NCI-H1092 (cell line): ENCODE data around the gene CAB39L.
"Not testable (repeated sequence)": the region's sequence is repeated elsewhere in the genome, so short reads cannot be mapped to it uniquely, and the experiment has no call there.

Source experiments
- DNase-seq: peaks from one replicate; lab custom pipeline; 2025; lab: John Stamatoyannopoulos, UW

The CAB39L gene

DNA sequence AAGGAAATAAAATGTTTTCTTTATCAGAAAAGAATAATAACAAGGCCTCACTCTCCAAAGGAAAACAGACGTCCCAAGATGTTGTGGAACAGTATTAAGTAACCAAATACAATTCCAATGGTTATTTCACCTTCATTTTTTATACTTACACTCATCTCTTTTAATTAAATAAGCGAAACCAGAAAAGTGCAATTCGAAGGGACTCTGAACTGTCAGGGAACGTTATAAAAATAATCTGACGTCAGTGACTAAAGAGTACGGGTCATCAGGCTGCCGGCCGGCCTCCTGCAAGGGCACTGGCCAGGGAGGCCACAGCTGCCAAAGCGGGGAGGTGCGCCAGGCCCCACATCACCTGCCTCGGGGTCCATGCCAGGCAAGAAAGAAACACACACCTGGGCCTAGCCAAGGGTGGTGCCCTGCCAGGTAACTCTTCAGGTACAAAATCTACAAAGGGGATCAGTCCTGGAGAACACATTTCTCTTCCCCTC lies 134.9 kb downstream of the CAB39L start:
- no peak for DNase-seq

- DNase-seq: no peak
These were observed 135.6 kb downstream of the CAB39L start for GRCh38 chr13:49308097-49308875.

GRCh38 chr13:49307365-49307764 lies 136.5 kb downstream of the CAB39L start:
- no peak for DNase-seq

DNA sequence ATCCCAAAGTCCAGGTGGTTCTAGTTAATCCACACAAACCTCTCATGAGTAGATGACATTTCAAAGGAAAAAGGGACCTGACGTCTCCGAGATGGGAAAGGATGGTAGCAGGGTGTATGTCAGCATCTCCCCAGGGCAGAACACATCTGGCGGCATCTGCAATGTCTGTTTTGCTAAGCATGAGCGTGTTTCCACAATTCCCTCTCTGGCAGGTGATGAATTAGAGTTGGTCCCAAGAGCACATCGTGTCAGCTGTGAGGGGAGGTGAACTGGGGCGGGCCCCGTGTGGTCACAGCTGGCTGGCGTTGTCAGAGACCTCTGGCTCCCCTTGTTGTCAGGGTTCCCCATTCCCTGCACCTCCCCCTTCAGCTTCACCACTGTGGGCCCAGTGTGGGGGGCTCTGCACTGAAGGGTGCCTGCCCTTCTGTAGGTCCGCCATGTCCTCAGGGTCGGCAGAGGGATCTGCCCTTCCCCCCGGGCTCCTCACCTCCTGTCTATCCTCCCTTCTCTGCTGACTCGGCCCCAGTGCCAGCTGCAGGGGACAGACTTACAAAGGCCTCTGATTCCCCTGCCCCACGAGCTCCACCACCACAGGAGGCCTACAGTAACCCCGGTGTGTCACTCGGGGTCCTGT lies 138.0 kb downstream of the CAB39L start:
- no peak for DNase-seq

GRCh38 chr13:49304763-49305700 lies 138.8 kb downstream of the CAB39L start:
- no peak for DNase-seq

- DNase-seq: no peak
These were observed 139.5 kb downstream of the CAB39L start for GRCh38 chr13:49304356-49304755.

DNA sequence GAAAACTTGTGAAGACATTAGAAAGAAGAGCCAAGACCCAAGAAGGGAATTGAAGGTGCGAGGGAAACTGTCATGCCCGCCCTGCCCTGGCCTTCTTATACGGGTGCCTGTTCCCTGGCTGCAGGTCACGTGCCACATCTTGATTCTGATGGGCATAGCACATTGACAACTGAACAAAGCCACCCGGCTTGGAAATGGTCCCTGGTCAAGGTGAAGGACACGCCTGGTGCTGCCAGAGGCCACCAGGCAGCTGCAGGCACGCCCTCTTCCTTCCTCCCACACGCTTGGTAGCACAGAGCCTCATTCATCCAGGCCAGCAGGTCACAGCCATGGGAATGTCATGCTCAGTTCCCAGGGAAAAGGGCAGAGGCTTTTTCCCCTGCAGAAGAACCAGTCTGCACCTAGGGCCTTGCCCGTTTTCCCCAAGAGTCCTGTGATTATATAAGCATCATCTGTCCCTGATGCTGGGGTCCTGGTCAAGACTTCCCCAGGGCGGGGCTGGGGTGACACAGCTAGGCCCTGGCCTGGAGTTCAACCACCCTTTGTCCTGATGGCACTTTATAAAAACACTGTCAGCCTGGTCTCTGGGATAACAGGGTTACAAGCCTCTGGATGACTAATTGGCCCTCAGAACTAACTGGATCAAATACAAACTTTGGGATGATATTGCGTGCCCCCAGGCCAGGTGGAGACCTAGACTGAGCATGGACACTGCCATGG lies 140.2 kb downstream of the CAB39L start:
- DNase-seq: no peak

DNA sequence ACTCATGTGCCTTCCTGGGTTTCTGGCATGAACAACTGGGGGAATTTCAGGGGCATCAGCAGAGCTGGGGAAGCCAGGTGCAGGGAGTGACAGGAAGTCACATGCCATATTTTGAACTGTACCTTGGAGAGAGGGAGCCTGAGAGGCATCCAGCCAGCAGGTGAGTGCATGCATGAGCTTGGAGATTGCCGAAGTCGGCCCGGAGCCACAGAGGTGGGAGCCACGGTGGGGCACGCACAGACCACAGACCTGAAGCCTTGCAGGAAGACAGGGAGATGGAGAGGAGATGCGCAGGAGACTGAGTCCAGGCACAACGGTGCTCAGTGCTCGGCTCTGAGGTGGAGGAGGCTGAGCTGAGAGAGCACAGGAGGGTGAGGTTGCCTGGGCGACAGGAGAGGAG lies 141.0 kb downstream of the CAB39L start:
- DNase-seq: no peak

GRCh38 chr13:49302222-49302621 lies 141.6 kb downstream of the CAB39L start:
- no peak for DNase-seq

DNA sequence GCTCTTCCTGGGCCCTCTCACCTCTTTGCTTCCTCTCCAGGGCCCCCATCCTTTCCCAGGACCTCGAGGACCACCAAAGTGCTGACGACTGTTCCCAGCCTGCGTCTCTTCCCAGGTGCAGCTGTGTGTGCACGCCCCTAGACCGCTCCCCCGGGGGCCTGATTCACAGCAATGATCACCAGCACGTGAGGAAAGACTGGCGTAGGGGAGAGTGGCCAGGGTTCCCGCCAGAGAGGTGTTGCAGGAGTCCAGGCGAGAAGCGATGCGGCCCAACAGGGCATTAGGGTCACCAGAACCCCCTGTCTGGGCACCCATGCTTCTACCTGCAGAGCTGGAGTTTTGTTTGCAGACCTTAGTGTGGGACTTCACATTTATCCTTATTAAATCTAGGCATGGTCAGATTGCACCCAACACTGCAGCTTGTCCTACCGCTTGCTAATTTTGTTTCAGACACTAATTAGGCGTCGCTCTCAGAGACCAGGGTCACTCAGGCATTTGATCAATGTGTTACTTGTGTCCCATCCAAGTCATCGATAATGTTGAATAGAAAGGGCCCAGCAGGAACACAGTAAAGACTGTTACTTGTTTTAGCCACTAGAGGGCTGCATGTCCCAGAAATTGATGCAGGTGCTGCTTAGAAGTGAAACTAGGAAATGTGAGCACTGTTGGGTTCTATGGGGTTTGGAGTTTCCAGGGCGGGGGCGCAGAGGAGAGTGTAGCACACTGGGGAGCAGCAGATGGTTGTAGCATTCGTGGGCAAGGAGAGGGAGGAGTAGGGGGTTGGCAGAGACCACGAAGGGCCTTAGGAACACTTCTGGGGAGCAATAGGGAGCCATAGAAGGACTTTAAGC lies 142.9 kb downstream of the CAB39L start:
- peak; percentile 36 for DNase-seq

DNA sequence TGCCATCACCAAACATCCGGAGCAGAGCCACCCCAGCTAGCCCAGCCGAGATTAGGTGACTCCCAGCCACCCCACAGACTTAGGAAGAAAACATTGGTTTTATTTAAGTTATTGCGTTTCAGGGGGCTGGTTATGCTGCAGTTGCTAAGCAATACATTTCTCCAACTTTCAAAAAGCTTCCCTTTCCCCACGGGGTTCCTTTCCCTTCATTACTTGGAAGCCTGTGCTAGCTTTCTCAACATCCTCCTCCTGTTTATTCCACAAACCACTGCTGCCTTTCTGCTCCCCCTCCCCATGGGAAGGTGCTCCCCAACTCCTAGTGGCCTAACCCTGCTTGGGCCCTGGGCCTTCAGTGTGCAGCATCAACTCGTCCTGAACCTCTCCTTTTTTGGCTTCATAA lies 143.6 kb downstream of the CAB39L start:
- DNase-seq: no peak

- no peak for DNase-seq
These were observed 144.8 kb downstream of the CAB39L start for GRCh38 chr13:49298903-49299605.

DNA sequence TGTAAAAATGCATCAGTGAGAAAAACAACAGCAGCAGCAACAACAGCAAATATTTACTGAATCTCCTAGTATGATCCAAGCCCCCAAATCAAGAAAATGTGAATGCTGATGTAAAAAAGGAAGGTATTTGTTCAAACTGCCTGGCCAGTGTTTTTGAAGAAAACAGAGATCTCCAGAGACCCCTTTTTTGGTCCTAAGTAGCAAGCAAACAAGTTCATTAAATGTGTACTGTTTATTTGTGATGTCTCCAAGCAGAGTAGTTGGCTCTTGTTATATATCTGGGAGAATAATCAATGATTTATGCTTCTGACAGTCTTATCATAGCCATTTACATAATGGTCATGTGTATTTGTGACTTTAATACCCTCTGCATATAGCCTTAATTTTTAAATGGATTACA lies 145.4 kb downstream of the CAB39L start:
- no peak for DNase-seq

DNA sequence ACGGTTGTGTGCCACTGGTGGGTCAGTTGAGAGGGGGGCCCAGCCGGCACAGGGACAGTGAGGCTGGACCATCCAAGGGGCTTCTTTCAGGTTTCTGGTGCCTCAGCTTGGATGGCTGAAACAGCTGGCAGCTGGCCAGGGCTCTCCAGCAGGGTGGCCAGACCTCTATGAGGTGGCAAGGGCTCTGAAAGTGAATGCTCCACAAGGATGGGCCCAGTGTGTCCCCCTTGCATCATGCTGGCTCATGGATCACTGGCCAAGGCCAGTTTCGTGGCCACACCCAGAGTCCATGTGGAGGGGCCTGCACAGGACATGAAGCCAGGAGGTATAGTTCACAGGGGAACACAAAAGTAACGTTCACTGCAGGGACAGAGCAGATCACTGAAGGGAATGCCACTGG lies 146.5 kb downstream of the CAB39L start:
- no peak for DNase-seq

GRCh38 chr13:49296659-49297058 lies 147.2 kb downstream of the CAB39L start:
- DNase-seq: no peak

DNA sequence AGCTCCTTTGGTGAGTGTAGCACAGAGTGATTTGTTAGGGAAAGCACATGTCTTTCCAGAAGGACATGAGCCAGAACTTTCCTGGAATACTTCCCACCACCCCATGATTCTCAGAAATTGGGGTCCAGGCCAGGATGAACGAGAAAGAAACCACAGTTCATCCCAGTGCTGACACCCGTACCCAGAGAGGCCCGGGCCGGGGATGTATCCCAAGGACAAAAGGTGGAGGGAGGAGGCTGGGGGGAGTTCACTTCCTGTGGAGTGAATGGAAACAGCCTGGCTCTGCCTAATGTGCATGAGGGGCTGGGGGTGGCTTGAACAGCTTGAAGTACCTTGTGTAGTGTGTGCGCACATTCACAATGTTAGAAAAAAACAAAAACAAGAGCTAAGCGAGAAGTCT lies 148.6 kb downstream of the CAB39L start:
- DNase-seq: no peak

DNA sequence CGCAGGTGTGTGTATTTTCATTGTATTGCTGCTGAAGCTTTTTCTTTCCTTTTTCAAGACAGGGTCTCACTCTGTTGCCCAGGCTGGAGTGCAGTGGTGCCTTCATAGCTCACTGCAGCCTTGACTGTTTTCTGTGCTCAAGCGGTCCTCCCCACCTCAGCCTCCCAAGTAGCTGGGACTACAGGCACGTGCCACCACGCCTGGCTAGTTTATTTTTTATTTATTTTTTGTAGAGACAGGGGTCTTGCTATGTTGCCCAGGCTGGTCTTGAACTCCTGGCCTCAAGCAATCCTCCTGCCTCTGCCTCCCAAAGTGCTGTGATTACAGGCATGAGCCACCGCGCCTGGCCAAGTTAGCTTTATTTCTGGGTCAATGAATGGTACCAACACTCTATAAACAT lies 149.1 kb downstream of the CAB39L start:
- DNase-seq: not testable (repeated sequence)

DNA sequence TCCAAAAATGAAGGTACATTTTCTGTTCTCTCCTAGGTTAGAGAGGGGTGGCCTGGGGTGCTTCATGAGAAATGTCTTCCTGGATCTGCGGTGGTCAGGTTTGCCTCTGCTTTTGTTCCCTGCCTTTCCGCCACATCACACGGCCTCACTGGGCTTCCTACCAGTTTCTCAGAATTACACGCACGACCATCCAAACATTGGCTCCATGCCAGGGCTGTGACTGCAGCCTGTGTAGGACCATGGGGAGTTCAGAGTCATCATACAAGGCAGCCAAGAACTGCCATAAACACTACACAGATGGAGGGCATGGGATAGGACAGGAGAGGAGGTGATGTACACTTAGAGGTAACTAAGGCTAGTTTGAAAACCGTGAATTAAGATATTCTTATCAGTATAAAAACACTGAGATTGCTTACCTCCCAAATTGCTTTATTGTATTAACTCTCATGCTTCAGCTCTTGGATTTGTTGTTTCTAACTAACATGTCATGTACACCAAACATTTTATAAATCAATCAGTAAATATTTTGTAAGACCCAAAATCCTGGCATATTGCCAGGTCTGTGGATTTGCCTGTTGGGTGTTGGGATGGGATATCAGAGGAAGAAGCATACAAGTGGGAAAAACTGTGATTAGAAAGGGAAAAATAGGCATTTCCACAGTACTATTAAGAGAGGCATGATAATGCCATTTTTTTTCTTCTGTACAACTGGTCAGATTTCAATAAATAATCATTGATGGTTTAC lies 150.9 kb downstream of the CAB39L start:
- peak; percentile 65 for DNase-seq

- no peak for DNase-seq
These were observed 155.4 kb downstream of the CAB39L start for GRCh38 chr13:49288458-49288857.
